Measurements from ENCODE around the gene GGTLC2. TPM values are rescaled to one million over a fixed set of nuclear protein-coding genes. Genes with fewer than 3 reads are reported as not detected.
"Not testable (repeated sequence)": the region's sequence is repeated elsewhere in the genome, so short reads cannot be mapped to it uniquely, and the experiment has no call there.

The GGTLC2 gene
- not detected for total RNA-seq
- total RNA-seq (2013): not detected

GRCh38 chr22:22644314-22644713, at the start of gene GGTLC2:
Gene GGTLC2, plus strand, starts transcription at chr22:22644614. Its CDS starts 1,732 bp downstream, at chr22:22646346.
- H3K9me3 Mint-ChIP-seq; H3K36me3 Mint-ChIP-seq; H3K36me3 ChIP-seq (ENCODE audit: control insufficient read depth, insufficient read depth, low read length); ATAC-seq; DNase-seq; intact Hi-C loops (cut with micrococcal nuclease); H3K27ac ChIP-seq (ENCODE audit: low read length); H3K4me1 ChIP-seq (ENCODE audit: control insufficient read depth, insufficient read depth, low read length); H3K27me3 ChIP-seq (ENCODE audit: control insufficient read depth, insufficient read depth, low read length); H3K4me1 Mint-ChIP-seq; H3K4me3 Mint-ChIP-seq; H3K4me3 ChIP-seq (ENCODE audit: low read length); H3K27me3 Mint-ChIP-seq (ENCODE audit: low read depth in 2 of 2); H3K27ac Mint-ChIP-seq; H3K9me3 ChIP-seq (ENCODE audit: control insufficient read depth, insufficient read depth, low read length): not testable (repeated sequence)
- no CpG with 5 or more reads among the region's 30 CpGs for WGBS (ENCODE audit: insufficient coverage)

GRCh38 chr22:22595001-22595835, 49.2 kb upstream of the GGTLC2 start:
- Mint-ChIP-seq H3K27ac (no peak overlapping the region), H3K27me3 (ENCODE audit: low read depth in 2 of 2) (peaks cover 0 to 4% of the 10 kb centered on the region in 2 donors), H3K9me3 (no peaks in the 10 kb centered on the region), H3K4me1 (peaks cover 6% of the 10 kb centered on the region in 2 donors), H3K36me3 (no peaks in the 10 kb centered on the region), H3K4me3 (no peak overlapping the region)
- no peak overlapping the region for H3K27ac ChIP-seq (ENCODE audit: low read length)
- intact Hi-C loops (cut with micrococcal nuclease): loop anchor here (2.0 to 10.0 kb wide), 2 partner anchors 290 to 530 kb away; no protein-coding TSS in a partner anchor
- no peaks in the 10 kb centered on the region for H3K27me3 ChIP-seq (ENCODE audit: control insufficient read depth, insufficient read depth, low read length)
- no peaks in the 10 kb centered on the region for H3K4me1 ChIP-seq (ENCODE audit: control insufficient read depth, insufficient read depth, low read length)
- H3K9me3 ChIP-seq (ENCODE audit: control insufficient read depth, insufficient read depth, low read length): no peaks in the 10 kb centered on the region
- TF ChIP-seq CTCF (IDR thresholded peaks at IDR 0.05): no peak
- H3K36me3 ChIP-seq (ENCODE audit: control insufficient read depth, insufficient read depth, low read length): no peaks in the 10 kb centered on the region
- WGBS (ENCODE audit: insufficient coverage): 73% methylated on average over 5 of the region's 5 CpGs
- ATAC-seq: no peak
- H3K4me3 ChIP-seq (ENCODE audit: low read length): no peak overlapping the region
- no peak for DNase-seq

GRCh38 chr22:22598144-22598543, 46.3 kb upstream of the GGTLC2 start:
- H3K36me3 Mint-ChIP-seq: no peaks in the 10 kb centered on the region
- peaks cover 6% of the 10 kb centered on the region in 2 donors for H3K4me1 Mint-ChIP-seq
- no peak overlapping the region for H3K27ac Mint-ChIP-seq
- DNase-seq (no peak), ATAC-seq (no peak)
- no peaks in the 10 kb centered on the region for H3K4me1 ChIP-seq (ENCODE audit: control insufficient read depth, insufficient read depth, low read length)
- no peaks in the 10 kb centered on the region for H3K9me3 Mint-ChIP-seq
- peaks cover 0 to 10% of the 10 kb centered on the region in 2 donors for H3K27me3 Mint-ChIP-seq (ENCODE audit: low read depth in 2 of 2)
- no peak overlapping the region for H3K4me3 Mint-ChIP-seq
- intact Hi-C loops (cut with micrococcal nuclease): loop anchor here (10.0 kb wide), 1 partner anchor 527 kb away; no protein-coding TSS in a partner anchor
- no peak overlapping the region for H3K4me3 ChIP-seq (ENCODE audit: low read length)
- H3K36me3 ChIP-seq (ENCODE audit: control insufficient read depth, insufficient read depth, low read length): no peaks in the 10 kb centered on the region
- H3K27me3 ChIP-seq (ENCODE audit: control insufficient read depth, insufficient read depth, low read length): no peaks in the 10 kb centered on the region
- H3K9me3 ChIP-seq (ENCODE audit: control insufficient read depth, insufficient read depth, low read length): no peaks in the 10 kb centered on the region
- 73% methylated on average over 5 of the region's 5 CpGs for WGBS (ENCODE audit: insufficient coverage)
- no peak for TF ChIP-seq CTCF (IDR thresholded peaks at IDR 0.05)
- no peak overlapping the region for H3K27ac ChIP-seq (ENCODE audit: low read length)

GRCh38 chr22:22599248-22599647, 45.2 kb upstream of the GGTLC2 start:
- intact Hi-C loops (cut with micrococcal nuclease): loop anchor here (10.0 kb wide), 1 partner anchor 526 kb away; no protein-coding TSS in a partner anchor
- no peak for ATAC-seq
- no peak for TF ChIP-seq CTCF (IDR thresholded peaks at IDR 0.05)
- Mint-ChIP-seq H3K9me3 (no peaks in the 10 kb centered on the region), H3K27ac (no peak overlapping the region), H3K4me3 (no peak overlapping the region), H3K27me3 (ENCODE audit: low read depth in 2 of 2) (peaks cover 0 to 7% of the 10 kb centered on the region in 2 donors), H3K4me1 (peaks cover 0 to under 1% of the 10 kb centered on the region in 2 donors), H3K36me3 (no peaks in the 10 kb centered on the region)
- Histone ChIP-seq H3K4me1 (ENCODE audit: control insufficient read depth, insufficient read depth, low read length) (no peaks in the 10 kb centered on the region), H3K27ac (ENCODE audit: low read length) (no peak overlapping the region), H3K27me3 (ENCODE audit: control insufficient read depth, insufficient read depth, low read length) (no peaks in the 10 kb centered on the region), H3K36me3 (ENCODE audit: control insufficient read depth, insufficient read depth, low read length) (no peaks in the 10 kb centered on the region), H3K4me3 (ENCODE audit: low read length) (no peak overlapping the region), H3K9me3 (ENCODE audit: control insufficient read depth, insufficient read depth, low read length) (no peaks in the 10 kb centered on the region)
- DNase-seq: no peak
- 31% methylated on average over 2 of the region's 3 CpGs for WGBS (ENCODE audit: insufficient coverage)

Measured in natural killer cell (primary cell).